HG03060 (cell line): Measurements from ENCODE around the gene CPLX3.
"Not testable (repeated sequence)": the region's sequence is repeated elsewhere in the genome, so short reads cannot be mapped to it uniquely, and the experiment has no call there.

Source experiments
- ATAC-seq: cut with Tn5 transposase; IDR thresholded peaks from one replicate; pipeline ENCODE4 v1.9.1; 2021; ENCODE audit warnings: low read depth, moderate number of reproducible peaks; ENCODE audit not compliant: unreplicated experiment

CPLX3 gene

GRCh38 chr15:74826364-74826819, at the start of gene CPLX3:
TSS of gene CPLX3 (plus strand) at chr15:74826627. CDS start at chr15:74826704, 77 bp downstream.
- no peak for ATAC-seq

GRCh38 chr15:74776821-74777768, 49.3 kb upstream of the CPLX3 start:
- no peak for ATAC-seq

- no peak for ATAC-seq
These were observed 48.4 kb upstream of the CPLX3 start for GRCh38 chr15:74777769-74778598.

- ATAC-seq = no peak
These were observed 47.8 kb upstream of the CPLX3 start for GRCh38 chr15:74778599-74778970.

GRCh38 chr15:74779162-74779648, 47.2 kb upstream of the CPLX3 start:
- ATAC-seq = no peak

- ATAC-seq = no peak
These were observed 45.6 kb upstream of the CPLX3 start for GRCh38 chr15:74780523-74781430.

GRCh38 chr15:74781431-74782258, 44.8 kb upstream of the CPLX3 start, which contains the start of gene CSK:
TSS of gene CSK (plus strand) at chr15:74782080. CDS start at chr15:74798298, 16,218 bp downstream.
- ATAC-seq = no peak

GRCh38 chr15:74782259-74783071, 44.0 kb upstream of the CPLX3 start:
- ATAC-seq = no peak

GRCh38 chr15:74783072-74783807, 43.2 kb upstream of the CPLX3 start:
- no peak for ATAC-seq

- no peak for ATAC-seq
These were observed 42.6 kb upstream of the CPLX3 start for GRCh38 chr15:74783808-74784175.

GRCh38 chr15:74784426-74785193, 41.8 kb upstream of the CPLX3 start:
- ATAC-seq = no peak

- ATAC-seq = no peak
These were observed 41.0 kb upstream of the CPLX3 start for GRCh38 chr15:74785194-74786032.

- not testable (repeated sequence) for ATAC-seq
These were observed 40.3 kb upstream of the CPLX3 start for GRCh38 chr15:74786081-74786480.

GRCh38 chr15:74786551-74787165, 39.8 kb upstream of the CPLX3 start:
- no peak for ATAC-seq

- ATAC-seq = peak; percentile 35
These were observed 39.0 kb upstream of the CPLX3 start for GRCh38 chr15:74787251-74788041.
